Fibroblast of the aortic adventitia (primary cell): ENCODE results near the gene ANO4. TPM values are rescaled to one million over a fixed set of nuclear protein-coding genes. Genes with fewer than 3 reads are reported as not detected.

ENCODE experiments used
- DNase-seq: peaks from one replicate; pipeline ENCODE4 v3.0.0-alpha.2; 2010; ENCODE audit warnings: low read depth
- H3K4me3 ChIP-seq: 2 replicates; pipeline ENCODE4 v1.5.1; 2011; ENCODE audit warnings: low read depth, mild to moderate bottlenecking, control low read depth, low read length, moderate library complexity
- total RNA-seq: library from RNA; depleted of rRNA; stranded (reverse); fragments of >200 nt; gene quantifications from 2 replicates; pipeline ENCODE4 v1.2.3, GENCODE V29; 2012; ENCODE audit warnings: low replicate concordance
- TF ChIP-seq, protein P1 (sequence below): IDR thresholded peaks from 2 replicates; pipeline ENCODE4 v1.5.1; 2011; ENCODE audit warnings: mild to moderate bottlenecking, low read length, control low read depth, inconsistent platforms; ENCODE audit not compliant: insufficient read depth

The ANO4 gene
- total RNA-seq, 1 donor, result 0.18 TPM

DNA sequence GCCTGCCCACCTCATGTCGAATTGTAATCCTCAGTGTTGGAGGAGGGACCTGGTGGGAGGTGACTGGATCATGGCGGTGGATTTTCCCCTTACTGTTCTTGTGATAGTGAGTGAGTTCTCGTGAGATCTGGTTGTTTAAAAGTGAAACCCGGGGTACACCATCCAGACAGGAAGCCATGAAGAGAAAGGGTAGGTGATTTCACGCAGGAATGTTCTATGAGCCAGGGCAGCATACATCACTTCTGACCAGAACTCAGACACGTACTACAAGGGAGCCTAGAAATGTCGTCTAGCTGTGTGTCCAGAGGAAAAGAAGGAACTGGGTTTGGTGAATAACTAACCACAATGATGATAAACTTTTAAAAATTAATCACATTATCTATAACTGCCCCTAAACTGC lies 80.6 kb downstream of the ANO4 start:
- TF ChIP-seq, protein P1, sequence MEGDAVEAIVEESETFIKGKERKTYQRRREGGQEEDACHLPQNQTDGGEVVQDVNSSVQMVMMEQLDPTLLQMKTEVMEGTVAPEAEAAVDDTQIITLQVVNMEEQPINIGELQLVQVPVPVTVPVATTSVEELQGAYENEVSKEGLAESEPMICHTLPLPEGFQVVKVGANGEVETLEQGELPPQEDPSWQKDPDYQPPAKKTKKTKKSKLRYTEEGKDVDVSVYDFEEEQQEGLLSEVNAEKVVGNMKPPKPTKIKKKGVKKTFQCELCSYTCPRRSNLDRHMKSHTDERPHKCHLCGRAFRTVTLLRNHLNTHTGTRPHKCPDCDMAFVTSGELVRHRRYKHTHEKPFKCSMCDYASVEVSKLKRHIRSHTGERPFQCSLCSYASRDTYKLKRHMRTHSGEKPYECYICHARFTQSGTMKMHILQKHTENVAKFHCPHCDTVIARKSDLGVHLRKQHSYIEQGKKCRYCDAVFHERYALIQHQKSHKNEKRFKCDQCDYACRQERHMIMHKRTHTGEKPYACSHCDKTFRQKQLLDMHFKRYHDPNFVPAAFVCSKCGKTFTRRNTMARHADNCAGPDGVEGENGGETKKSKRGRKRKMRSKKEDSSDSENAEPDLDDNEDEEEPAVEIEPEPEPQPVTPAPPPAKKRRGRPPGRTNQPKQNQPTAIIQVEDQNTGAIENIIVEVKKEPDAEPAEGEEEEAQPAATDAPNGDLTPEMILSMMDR, result no peak
- H3K4me3 ChIP-seq, result no peak overlapping the region
- no peak for DNase-seq

DNA sequence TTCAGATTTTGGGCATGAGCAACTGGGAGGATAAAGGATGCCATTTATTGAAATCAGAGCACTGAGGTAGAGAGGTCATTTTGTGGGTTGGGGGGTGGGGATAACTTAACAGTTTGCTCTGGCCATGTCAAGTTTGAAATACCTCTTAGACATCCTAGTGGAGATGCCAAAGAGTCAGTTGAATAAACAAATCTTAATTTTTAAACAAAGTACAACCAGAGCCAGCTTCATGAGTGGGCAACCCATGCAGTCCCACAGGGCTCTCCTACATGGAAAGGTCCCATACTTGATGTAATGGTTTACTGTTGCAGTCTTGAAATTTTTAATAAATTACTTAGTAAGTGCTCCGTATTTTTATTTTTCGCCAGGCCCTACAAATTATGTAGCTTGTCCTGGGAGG lies 81.2 kb downstream of the ANO4 start:
- DNase-seq, result no peak
- H3K4me3 ChIP-seq, result no peak overlapping the region
- TF ChIP-seq, protein P1, result no peak

DNA sequence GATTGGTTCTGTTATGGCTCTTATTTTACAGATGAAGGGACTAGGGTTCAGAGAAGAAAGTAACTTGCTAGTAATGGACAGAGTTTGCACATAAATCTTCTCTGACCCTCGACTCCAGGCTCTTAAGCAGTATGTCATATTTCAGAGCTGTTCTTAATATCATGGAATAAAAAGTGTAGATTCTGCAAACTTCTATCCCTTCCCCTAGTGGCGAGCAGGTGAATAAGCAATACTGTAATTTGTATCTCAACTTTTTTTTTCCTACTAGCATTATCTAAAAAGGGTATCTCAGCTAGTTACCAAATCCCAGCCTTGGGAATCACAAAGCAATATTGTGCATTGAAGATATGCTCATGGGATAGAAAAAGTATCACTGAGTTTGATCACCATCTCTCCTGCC lies 83.2 kb downstream of the ANO4 start:
- TF ChIP-seq, protein P1, result peak; percentile 52
- no peak overlapping the region for H3K4me3 ChIP-seq
- DNase-seq, result no peak

DNA sequence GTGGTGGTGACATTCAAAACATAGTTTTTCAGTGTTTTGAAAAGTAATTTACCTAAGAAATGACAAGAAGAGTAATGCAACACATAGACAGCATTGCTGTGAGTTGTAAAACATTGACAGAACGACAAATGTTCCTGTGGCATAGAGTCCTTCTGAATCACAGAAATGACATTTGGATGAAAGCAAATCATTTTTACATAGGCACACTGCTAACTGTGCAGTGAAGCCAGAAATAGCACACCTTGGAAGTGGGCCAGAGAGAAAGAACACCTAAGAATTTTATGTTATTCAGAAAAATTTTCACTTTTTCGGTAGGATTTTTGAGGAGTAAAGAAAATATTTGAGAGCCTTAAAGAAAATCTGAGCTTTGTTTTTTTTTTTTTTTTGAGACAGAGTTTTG lies 100.6 kb downstream of the ANO4 start:
- TF ChIP-seq, protein P1, result no peak
- H3K4me3 ChIP-seq, result no peak overlapping the region
- DNase-seq, result no peak

DNA sequence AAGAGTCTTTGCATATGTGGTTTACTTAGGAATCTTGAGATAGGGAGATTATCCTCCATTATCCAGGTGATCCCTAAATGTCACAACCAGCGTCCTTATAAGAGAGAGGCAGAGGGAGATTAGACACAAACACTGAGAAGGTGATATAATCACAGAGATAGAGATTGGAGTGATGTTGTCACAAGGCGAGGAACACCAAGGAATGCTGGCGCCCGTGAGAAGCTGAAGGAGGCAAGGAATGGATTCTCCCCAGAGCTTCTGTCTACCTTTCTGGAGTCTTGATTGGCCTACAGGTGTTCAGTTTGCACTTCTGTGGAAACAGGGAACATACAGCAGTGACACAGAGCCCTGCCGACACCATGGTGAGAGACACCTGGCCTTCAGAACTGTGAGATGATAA lies 101.6 kb downstream of the ANO4 start:
- TF ChIP-seq, protein P1, result no peak
- DNase-seq, result no peak
- no peak overlapping the region for H3K4me3 ChIP-seq

DNA sequence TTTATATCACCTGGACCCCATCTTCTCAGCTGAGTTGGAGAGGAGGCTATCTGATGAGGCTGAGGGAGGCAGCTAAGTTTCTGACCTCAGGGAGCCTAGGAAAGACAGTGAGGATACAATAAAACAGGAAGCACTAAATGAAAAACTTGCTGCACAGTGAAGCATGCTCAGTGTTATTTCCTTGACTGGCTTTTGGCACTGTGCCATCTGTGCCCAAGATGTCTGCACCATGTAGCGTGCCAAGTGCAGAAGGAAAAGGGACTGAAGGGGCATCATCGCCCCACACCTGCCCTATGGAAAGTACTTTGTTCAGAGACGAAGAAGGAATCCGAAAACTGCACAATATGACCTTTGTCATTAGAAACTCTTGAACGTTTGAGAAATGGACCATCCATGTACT lies 102.7 kb downstream of the ANO4 start:
- H3K4me3 ChIP-seq, result no peak overlapping the region
- no peak for DNase-seq
- TF ChIP-seq, protein P1, result no peak

DNA sequence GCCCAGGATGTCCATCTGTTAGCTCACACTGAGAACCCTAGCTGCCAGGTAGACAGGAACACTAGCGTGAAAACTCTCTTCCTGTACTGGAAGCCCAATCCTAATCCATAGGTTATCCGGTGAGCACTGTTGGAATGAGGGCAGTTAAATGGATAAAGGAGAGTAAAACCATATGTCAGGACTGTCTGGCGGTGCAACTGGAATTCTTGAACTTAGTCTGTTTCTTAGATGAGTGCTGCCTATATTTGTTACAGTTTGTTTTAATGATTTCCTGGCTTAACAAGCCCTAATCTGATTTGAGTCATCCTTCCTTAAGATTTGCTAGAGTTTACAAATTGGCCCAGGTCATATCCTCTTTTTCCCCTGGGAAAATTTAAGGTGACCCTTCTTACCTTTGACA lies 104.7 kb downstream of the ANO4 start:
- H3K4me3 ChIP-seq, result no peak overlapping the region
- DNase-seq, result no peak
- TF ChIP-seq, protein P1, result no peak
